HG02642 (cell line): ENCODE measurements around the gene CCDC138.

Experiments used
- ATAC-seq: cut with Tn5 transposase; IDR thresholded peaks from one replicate; pipeline ENCODE4 v1.9.1; 2021; ENCODE audit warnings: mild to moderate bottlenecking; ENCODE audit not compliant: unreplicated experiment, poor library complexity

The CCDC138 gene

DNA sequence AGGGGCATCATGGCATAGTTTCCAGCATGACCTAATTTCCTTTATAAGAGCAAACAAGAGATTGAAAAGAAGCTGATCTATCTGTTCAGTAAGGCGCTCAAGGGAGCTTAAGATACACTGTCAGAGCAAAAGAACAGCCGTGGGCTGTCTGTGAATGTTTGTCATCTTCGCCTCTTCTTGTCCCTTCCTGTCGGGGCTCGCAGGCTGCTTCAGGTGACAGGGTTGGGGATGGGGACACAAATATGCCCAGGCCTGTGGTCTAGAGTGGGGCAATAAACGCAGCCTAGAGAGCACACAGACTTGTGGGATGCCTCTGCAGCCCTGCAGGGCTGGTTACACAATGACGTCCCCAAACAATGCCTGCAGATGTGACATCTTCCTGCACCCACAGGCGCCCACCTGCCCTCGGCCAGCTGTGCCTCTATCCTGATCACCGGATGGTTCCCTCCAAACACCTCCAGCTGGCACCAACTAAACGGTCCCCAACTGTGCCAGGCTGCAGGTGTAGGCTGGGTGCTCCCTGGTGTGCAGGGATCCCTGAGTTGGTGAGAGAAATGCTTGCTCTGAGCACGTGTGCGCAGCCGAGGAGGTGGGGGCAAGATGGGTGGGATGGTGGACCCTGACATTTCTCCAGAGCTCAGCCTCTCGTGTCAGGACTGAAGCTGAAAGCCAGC, 129.7 kb downstream of the CCDC138 start:
- ATAC-seq: no peak

DNA sequence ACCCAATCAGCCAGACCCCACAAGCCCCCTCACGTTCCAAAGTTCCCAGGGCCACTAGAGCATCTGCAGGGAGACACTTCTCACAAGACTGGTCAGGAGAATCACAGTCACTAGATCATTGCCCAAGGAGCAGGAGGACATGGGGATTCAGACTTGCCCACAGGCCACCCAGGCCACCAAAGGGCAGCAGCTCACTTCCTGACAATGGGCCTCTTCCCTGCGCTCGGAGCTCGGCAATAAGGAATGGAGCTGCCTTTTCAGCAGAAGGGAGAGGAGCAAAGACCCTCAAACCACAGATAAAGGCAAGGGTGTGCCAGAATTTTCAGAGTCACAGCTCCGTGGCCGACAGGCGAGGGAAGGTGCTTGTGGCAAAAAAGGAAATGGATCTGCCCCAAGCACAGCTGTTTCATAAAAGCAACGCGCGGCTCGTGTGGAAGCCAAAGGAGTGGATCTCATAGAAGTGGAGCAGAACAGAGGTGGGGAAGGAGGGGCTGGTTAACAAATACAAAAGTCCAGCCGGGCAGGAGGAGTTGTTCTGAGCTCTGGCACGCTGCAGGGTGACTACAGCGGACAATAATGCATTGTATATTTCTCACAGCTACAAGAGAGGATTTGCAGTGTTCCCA, 130.3 kb downstream of the CCDC138 start:
- no peak for ATAC-seq

DNA sequence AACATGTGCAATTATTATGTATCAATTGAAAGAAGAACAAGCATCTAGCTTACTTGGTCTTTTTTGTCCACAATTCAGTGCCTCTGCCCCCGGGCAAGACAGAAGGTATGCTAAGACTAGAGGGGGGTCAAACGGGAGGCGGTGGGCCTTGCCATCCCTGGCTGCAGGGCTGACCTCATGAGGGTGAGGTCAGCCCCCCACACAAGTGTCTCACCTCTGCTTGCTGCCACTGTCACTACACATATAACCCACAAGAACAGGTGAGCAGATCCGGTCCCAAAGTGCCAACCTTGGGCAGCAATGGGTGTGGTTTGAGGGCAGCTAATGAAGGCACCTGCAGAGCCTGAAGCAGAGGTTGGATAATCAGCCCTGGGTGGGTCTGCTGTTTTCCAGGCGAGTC, 131.0 kb downstream of the CCDC138 start:
- ATAC-seq: no peak

DNA sequence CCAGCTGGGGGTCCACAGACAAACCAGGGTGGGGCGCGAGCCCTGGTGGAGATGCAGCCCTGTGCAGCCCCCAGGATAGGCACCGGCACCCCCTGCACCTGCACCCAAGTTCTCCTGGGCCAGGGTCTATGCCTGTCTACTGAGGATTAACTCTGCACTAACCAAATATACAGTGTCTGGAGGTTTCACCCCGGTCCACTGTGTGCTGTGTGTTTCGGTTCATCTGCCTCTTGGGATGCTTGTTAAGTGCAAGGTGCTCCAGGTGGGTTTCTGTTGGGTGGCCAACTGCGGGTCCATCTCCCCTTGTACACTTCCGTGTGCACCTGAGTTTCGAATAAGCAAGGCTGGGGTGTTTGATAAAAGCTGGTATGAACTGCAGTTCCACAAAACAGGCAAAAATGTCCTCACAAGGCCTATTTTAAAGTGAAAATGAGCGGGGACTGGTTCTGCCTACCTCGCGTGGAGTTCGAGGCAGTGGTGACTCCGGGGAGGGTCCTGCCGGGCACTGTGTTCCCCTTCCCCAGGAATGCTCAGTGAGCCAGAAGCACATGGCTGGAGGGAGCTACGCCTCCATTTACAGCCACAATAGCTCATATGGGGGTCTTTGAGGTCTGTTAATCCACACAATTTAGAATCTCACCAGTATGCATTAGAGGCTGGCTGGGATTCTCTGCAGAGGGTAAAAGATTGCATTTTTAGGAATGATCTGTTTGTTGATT, 131.7 kb downstream of the CCDC138 start:
- no peak for ATAC-seq

DNA sequence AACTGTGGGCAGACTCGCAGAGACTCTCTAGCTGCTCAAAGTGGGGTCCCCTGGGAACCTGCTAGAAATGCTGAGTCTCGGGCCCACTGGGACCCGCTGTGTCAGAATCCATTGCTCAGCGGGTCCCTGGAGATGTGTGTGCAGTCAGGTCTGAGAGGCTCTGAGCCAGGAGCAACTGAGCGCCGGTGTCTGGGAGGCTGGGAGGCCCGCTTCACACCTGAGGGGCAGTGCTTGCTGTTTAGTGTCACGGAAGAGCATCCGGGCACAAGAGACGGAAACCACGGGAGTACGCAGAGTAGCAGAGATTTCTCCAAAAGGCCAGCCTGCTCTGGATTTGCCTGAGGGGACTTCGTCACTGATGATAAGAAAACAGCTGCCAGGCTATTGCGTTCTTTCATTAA, 132.4 kb downstream of the CCDC138 start:
- ATAC-seq: no peak

DNA sequence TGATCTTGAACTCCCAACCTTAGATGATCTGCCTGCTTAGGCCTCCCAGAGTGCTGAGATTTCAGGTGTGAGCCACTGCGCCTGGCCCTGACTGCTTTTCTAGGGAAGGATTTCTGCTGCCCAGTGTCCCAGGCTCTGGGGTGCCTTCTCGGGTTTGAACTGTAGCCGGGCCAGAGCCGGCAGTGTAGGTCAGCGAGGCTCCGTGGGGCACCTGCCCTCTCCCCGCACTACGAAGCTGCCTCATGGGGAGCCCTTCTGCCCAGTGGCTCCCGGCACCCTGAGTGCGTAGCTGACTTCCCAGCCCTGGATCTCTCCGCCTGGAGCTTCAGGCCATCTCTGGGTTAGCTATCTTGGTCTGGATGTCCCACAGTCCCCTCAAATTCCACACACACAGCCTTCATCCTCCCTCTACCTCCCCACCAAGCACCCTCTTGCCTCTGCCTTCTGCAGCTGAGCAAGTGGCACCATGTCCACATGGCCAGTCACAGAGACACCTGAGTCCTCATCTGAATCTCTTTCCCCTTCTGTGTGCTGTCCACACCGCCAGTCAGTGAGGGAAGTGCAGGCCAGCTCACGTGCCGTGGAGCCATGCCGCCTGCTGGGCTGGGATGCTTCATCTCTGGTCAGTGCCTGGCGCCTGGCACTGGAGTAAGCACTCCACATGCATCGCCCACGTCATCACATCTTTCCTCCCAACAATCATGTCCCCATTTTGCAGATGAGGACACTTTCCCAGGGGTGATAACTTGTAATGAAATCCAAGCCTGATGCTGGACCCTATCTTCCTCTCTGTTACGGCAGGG, 133.2 kb downstream of the CCDC138 start:
- ATAC-seq: no peak

DNA sequence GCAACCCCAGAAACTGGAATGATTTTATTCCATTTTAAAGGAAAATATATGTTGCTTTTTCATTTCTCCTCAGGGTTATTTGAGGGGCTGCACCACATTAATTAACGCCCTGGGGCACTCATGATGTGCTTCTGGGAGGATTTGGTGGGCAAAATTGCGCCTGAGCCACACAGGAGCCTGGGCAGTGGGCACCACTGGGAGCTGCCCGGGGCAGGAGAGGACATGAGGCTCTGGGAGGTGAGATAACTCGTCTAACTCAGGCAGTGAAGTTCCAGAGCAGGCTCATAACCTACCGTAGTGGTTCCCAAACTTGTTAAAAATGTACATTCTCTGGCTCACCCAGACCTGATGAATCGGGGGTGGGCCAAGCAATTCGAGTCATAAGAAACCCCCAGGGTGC, 134.1 kb downstream of the CCDC138 start:
- ATAC-seq: no peak

DNA sequence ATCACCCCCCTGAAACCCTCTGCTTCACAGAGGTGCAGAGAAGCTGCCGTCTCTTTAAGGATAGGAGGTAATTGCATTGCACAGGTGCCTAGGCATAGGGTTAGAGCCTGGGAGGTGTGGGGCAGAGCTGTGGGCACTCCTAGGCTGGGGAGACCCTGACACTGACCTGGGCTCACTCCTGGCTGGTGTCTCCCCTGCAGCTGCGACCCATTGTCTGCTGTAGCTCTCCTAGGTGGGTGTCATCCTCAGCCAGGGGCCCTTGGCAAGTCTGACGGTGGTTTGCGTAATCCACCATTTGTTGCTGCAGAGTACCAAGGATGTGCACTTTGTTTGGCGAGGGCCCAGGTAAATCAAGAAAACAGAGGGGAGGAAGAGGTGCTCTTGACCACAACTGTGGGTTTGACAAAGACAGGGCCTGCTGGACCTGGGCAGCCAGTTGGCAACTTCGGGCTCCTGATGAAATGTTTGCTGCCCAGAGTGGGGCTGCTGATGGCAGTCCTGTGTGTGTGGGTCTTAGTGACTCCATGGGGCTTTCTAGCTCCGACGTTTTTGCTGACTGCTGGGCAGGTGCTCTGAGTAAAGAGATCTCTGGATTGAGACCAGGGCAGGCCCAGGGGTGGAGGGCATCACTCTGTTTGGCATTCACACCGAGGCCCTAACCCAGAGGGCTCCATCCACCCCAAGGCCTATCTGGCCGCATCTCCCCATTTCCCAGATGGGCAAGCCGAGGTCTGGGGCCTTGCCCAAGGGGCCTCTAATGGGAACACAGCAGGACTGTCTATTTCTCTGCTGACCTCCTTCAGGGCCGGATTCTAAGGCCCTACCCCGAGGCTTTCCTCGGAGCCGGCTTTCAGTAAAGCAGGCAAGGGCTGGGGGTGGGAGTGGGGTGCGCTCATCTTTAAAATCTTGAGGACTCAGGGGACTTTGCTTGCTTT, 134.8 kb downstream of the CCDC138 start:
- ATAC-seq: no peak

DNA sequence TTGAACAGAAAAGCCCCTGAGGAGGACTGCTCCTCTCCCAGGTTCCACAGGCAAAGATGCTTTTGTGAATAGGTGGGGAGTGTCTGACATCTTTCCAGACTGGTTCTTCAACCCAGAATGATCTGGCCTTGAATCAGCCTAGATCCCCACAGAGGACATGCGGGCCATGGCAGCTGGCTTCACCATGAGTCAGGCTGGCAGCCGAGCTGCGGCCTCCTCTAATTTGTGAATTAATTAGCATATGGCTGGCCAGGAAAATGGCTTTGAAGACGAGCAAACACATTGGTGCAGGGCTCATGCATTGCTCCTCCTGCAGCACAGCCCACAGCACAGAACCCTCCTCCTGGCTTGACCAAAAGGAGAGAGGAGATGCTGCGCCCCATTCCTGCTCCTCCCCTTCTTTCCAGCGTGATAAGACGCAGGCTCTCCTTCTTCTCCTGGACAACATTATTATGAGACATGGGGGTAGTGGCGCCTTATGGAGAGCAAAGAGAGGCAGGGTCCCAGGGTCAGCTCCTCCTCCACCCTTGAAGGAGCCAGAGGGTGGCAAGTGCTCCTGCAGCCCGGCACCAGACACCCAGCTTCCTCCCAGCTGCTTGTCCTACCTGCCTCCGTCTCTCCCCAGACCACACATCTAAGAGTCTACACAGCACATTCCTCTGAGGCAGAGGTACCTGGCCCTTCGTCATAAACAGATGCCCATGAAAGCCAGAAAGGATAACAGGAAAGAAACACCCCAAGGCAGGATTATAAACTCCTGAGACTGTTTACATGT, 135.8 kb downstream of the CCDC138 start:
- ATAC-seq: no peak

DNA sequence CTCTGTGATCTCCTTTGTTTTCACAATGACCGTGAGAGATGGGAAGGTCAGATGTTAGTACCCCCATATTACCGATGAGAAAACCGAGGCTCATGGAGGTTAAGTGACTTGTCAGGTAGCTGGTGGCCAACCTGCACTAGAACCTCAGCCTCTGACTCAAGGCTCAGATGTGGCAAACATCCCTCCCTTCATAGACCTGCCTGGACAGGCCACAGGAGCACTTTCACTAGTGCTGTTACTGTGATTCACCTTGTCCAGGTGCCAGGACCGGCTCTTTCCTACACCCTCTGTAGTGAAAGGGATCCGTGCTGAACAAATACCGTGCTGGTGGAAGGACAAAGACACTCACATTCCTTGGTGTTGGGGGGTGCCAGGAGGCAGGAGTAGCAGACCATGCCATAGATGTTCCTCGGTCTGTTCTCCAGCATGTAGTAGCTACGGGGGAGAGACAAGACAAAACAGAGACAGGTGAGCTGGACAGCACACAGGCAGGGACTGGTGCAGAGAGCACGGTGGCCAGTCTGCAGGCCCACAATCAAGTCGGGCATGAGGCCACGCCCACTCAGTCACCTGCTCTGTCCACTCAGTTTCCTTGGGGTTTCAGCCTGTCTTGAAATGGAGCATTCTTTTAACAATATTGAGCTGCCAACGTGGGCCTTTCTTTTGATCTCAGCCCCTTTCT, 136.6 kb downstream of the CCDC138 start:
- ATAC-seq: no peak

DNA sequence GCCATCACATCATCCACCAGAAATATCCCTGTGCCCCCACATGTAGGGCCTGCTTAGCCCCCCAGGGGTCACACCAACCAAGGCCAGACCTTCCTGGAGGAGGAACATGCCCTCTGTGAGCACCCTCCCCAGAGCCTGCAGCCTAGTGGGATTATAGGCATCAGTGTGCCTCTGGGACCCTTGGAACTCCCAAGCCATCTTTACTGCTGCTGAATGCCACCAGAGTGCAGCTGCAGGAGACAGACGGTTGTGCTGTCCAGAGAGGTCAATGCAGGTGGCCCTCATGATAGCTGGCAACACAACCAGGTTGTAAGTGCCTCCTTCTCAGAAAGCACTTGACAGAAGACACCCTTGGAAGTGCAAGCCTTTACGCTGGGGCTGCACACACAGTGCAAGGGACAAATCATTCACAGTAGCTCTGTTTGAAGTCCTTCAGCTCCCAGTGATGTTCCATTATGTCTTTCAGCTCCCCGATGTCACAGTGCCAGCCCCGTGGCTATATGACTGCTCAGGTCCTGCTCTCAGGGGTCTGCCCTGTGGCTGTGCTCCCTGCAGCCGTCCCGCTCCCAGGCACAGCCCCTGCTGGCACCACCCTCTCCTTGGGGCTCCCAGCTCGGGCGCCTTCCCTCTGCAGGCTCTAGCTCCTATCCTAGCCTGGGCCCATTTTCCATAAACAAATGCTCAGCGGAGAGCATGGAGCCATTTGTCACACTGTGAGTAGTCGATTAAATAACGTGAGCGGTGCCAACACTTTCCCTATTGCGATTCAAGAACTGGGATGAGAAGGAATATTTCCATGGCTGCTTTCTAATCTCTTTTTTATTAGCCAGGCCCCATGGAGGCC, 137.4 kb downstream of the CCDC138 start:
- ATAC-seq: no peak

DNA sequence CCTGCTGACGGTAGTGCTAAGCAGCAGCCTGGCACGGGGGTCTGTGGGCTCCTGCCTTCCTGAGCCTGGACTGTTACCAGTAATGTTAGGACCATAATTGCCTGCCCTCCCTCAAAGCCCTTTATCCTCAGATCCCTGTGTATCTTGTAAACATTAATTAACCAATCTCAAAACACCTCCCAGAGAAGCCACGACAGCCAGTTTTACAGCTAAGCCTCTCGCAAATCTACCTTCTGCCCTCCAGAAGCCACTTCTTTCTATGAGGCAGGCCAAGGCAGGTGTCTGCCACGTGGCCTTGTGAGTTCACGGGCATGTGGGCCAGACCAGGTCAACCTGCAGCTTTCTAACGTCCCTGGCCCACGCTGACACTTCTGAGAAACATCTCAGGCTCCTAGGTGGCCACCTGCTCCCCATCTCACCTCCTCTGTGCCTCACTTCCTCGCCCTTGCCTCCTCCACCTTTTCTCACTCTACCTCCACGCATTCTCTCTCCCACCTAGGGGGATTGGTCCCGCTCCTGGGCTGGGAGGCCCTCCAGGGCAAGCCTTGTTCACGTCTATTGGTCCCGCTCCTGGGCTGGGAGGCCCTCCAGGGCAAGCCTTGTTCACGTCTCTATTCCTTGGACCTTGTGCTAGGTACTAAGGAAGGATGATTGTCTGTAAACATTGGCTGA, 138.1 kb downstream of the CCDC138 start:
- no peak for ATAC-seq

DNA sequence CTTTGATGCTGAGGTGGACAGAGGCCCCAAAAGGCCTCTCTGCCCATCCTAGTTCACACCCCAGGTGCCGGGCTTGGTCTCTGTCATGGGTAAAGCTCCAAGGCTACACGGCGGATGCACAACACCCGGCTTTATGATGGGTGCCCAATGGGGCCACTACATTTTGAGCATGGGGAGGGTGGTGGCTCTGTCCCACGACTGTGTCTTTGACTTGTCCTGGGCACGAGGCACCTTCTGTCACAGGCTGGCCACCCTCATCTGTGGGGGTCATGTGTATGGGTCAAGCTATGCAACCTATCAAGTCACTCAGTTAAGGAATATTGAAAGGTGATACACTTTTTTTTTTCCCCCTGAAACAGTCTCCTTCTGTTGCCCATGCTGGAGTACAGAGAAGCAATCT, 138.7 kb downstream of the CCDC138 start:
- ATAC-seq: no peak

DNA sequence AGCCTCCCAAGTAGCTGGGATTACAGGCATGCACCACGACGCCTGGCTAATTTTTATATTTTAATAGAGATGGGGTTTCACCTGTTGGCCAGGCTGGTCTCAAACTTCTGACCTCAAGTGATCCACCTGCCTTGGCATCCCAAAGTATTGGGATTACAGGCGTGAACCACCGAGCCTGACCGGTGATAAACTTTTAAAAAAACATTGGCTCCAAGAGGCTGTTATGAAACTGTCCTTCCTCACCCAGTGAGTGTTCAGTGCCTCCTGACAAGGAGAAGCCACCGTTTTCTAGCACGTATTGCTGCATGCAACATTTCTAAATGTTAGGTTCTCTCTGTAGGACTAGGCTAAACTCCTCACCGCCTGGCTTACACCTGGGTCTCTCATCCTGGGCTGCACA, 139.2 kb downstream of the CCDC138 start:
- ATAC-seq: no peak
